PC-3 (cell line): Measurements from ENCODE around the gene LRCH4. TPM values are rescaled to one million over a fixed set of nuclear protein-coding genes. Genes with fewer than 3 reads are reported as not detected.

Experiments
- ATAC-seq: fragments of 200-7000 bp; cut with Tn5 transposase; 2 replicates; pipeline ENCODE4 v1.9.1; 2020; ENCODE audit warnings: mild to moderate bottlenecking, moderate library complexity
- BruUV-seq: library from RNA; stranded (reverse); fragments of 400-500 nt; replicated peaks from 2 replicates; lab custom pipeline; 2021; lab: Mats Ljungman, UMichigan
- CTCF ChIA-PET: fragments of 300-600 bp; sonication (Branson Sonifier 250); formaldehyde crosslinking; loops from one replicate; lab custom pipeline; 2022; ENCODE audit warnings: antibody characterized with exemption; lab: Charles Lee
- POLR2A ChIA-PET: fragments of 300-600 bp; sonication (Branson Sonifier 250); formaldehyde crosslinking; loops from one replicate; lab custom pipeline; 2022; ENCODE audit warnings: antibody characterized with exemption; ENCODE audit not compliant: unreplicated experiment; lab: Charles Lee
- DNase-seq: peaks from one replicate; pipeline ENCODE4 v3.0.0-alpha.2; 2015
- H2AFZ ChIP-seq: fragments of 300-600 bp; sonication (generic); 2 replicates; pipeline ENCODE4 v1.6.0; 2016; ENCODE audit warnings: antibody characterized with exemption, low read length
- H3F3A ChIP-seq: fragments of 300-600 bp; sonication (generic); one replicate; pipeline ENCODE4 v1.6.0; 2017; ENCODE audit warnings: antibody characterized with exemption, low read length, control low read depth, mild to moderate bottlenecking; ENCODE audit not compliant: unreplicated experiment
- H3K27ac ChIP-seq: fragments of 300-600 bp; sonication (generic); 2 replicates; pipeline ENCODE4 v1.5.1; 2016; ENCODE audit warnings: mild to moderate bottlenecking, low read length
- H3K27me3 ChIP-seq: fragments of 300-600 bp; sonication (generic); 2 replicates; pipeline ENCODE4 v1.6.1; 2016; ENCODE audit warnings: low read length, mixed read lengths
- H3K36me3 ChIP-seq: fragments of 300-600 bp; sonication (generic); 2 replicates; pipeline ENCODE4 v1.6.1; 2016; ENCODE audit warnings: low read depth, mixed run types, low read length, mixed read lengths
- H3K4me1 ChIP-seq: fragments of 300-600 bp; sonication (generic); 2 replicates; pipeline ENCODE4 v1.5.1; 2016; ENCODE audit warnings: low read length; ENCODE audit not compliant: insufficient read depth
- H3K4me2 ChIP-seq: fragments of 300-600 bp; sonication (generic); 2 replicates; pipeline ENCODE4 v1.6.0; 2016; ENCODE audit warnings: low read length
- H3K4me3 ChIP-seq: fragments of 300-600 bp; sonication (generic); 2 replicates; pipeline ENCODE4 v1.5.1; 2016; ENCODE audit warnings: mild to moderate bottlenecking, low read length, mixed read lengths
- H3K79me2 ChIP-seq: fragments of 300-600 bp; sonication (generic); 2 replicates; pipeline ENCODE4 v1.6.1; 2017; ENCODE audit warnings: low read length, mixed read lengths
- H3K9ac ChIP-seq: fragments of 300-600 bp; sonication (generic); 2 replicates; pipeline ENCODE4 v1.6.0; 2016; ENCODE audit warnings: mild to moderate bottlenecking, low read length
- H3K9me2 ChIP-seq: fragments of 300-600 bp; sonication (generic); replicated peaks from 2 replicates; pipeline ENCODE4 v1.6.1; 2016; ENCODE audit warnings: mixed run types, low read length, mixed read lengths
- H3K9me3 ChIP-seq: fragments of 300-600 bp; sonication (generic); 2 replicates; pipeline ENCODE4 v1.6.1; 2016; ENCODE audit warnings: low read length, mixed read lengths
- H4K20me1 ChIP-seq: fragments of 300-600 bp; sonication (generic); 2 replicates; pipeline ENCODE4 v1.6.1; 2016; ENCODE audit warnings: low read length, mixed read lengths
- CTCF ChIP-seq: fragments of 300-600 bp; sonication (generic); conservative IDR thresholded peaks from 2 replicates; pipeline ENCODE4 v1.5.1; 2017; ENCODE audit warnings: antibody characterized with exemption, low read depth, mild to moderate bottlenecking, low read length
- EZH2 ChIP-seq: fragments of 300-600 bp; sonication (generic); IDR thresholded peaks from one replicate; pipeline ENCODE4 v1.6.1; 2017; ENCODE audit warnings: antibody characterized with exemption, mild to moderate bottlenecking, low read length; ENCODE audit not compliant: unreplicated experiment
- EZH2phosphoT487 ChIP-seq: fragments of 300-600 bp; sonication (generic); IDR thresholded peaks from 2 replicates; pipeline ENCODE4 v1.6.1; 2018; ENCODE audit warnings: mild to moderate bottlenecking, antibody characterized with exemption, low read length, borderline replicate concordance
- intact Hi-C: fragments of 100-400 bp; cut with micrococcal nuclease; formaldehyde crosslinking; loops from 2 replicates; pipeline ENCODE4 v1.9.0; 2023
- total RNA-seq: library from RNA; depleted of rRNA; stranded (reverse); fragments of >200 nt; gene quantifications from 2 replicates; pipeline ENCODE4 v1.2.3, GENCODE V29; 2014

LRCH4 gene
- total RNA-seq, 1 experiment from 2014 or later, result 15.6 TPM

DNA sequence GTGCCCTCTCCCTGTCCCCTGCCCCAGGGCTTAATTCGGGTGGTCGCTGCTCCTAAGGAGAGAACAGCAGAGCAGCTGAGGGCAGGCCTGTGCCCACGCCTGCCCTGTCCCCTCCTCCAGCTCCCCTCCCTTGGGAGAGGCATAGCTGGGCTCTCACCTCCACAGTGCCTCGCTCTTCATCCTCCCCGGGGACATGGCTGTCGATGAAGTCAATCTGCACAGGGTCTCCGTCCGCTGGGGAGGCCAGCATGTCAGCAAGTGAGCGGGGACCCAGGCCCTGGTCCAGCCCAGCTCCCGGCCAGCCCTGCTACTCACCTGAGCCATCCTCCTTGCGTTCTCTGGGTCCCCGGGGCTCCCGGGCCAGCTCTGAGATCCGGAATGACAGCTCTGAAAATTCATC is 8.4 kb downstream of the LRCH4 start:
- no TSS peak for BruUV-seq
- Histone ChIP-seq H3K9me2 (no peaks in the 10 kb centered on the region), H3K9me3 (no peaks in the 10 kb centered on the region), H3K27me3 (no peaks in the 10 kb centered on the region), H3K36me3 (peaks cover 14% of the 10 kb centered on the region; the same call in 1 of the 2 replicates), H3K4me1 (no peaks in the 10 kb centered on the region), H4K20me1 (no peaks in the 10 kb centered on the region), H3K79me2 (no peaks in the 10 kb centered on the region), H3K27ac (no peak overlapping the region), H3K4me2 (no peak overlapping the region), H3F3A (no peaks in the 10 kb centered on the region), H3K4me3 (no peak overlapping the region), H3K9ac (no peak overlapping the region), H2AFZ (no peak overlapping the region)
- TF ChIP-seq EZH2, result no peak
- TF ChIP-seq CTCF, result no peak
- TF ChIP-seq EZH2phosphoT487, result no peak
- POLR2A ChIA-PET, result no interaction called here
- intact Hi-C loops, result no loop called here
- DNase-seq (no peak), ATAC-seq (no peak)
- CTCF ChIA-PET, result no interaction called here

DNA sequence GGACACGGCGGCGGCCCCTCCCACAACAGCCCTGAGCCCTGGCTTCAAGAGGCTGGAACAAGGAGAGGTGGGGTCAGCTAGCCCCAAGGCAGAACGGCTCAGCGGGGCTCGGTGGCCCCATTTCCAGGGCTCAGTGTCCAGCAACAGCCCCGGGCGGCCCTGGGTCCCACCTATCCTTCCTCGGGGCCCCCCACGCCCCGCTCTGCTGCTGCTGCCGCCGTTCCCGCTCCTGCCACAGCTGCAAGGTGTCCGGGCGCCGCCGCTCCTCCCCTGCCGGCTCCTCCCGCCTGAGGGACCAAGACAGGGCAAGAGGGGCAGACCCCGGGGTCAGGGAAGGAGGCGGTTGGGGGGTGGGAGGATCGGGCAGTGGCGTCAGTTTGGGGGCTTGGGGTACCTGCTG is 8.8 kb downstream of the LRCH4 start:
- intact Hi-C loops, result no loop called here
- H3K9me2 ChIP-seq, result no peaks in the 10 kb centered on the region
- no peak for ATAC-seq

More for the DNA sequence above, 8.8 kb downstream of the LRCH4 start:
- H3K27me3 ChIP-seq, result no peaks in the 10 kb centered on the region
- no peak overlapping the region for H3K9ac ChIP-seq
- H2AFZ ChIP-seq, result no peak overlapping the region
- no peak overlapping the region for H3K4me3 ChIP-seq
- no peaks in the 10 kb centered on the region for H3K4me1 ChIP-seq
- H3K9me3 ChIP-seq, result no peaks in the 10 kb centered on the region
- DNase-seq, result no peak
- CTCF ChIA-PET, result no interaction called here
- BruUV-seq, result no TSS peak
- TF ChIP-seq EZH2, result no peak
- TF ChIP-seq EZH2phosphoT487, result no peak
- no peak for TF ChIP-seq CTCF
- no peaks in the 10 kb centered on the region for H4K20me1 ChIP-seq
- no peaks in the 10 kb centered on the region for H3F3A ChIP-seq
- H3K4me2 ChIP-seq, result no peak overlapping the region
- H3K36me3 ChIP-seq, result peaks cover 14% of the 10 kb centered on the region; the same call in 1 of the 2 replicates
- POLR2A ChIA-PET, result no interaction called here
- H3K27ac ChIP-seq, result no peak overlapping the region
- H3K79me2 ChIP-seq, result no peaks in the 10 kb centered on the region
